GM12874 (cell line): ENCODE data around the gene NRBF2.

Source experiments
- CTCF ChIP-seq: IDR thresholded peaks from 2 replicates; pipeline ENCODE4 v1.5.1; 2011; ENCODE audit warnings: low read depth, mild to moderate bottlenecking, control low read depth, low read length, moderate library complexity; ENCODE audit not compliant: insufficient read depth

Gene NRBF2

GRCh38 chr10:63103971-63104409 is 29.1 kb upstream of the NRBF2 start:
- no peak for TF ChIP-seq CTCF

- TF ChIP-seq CTCF = no peak
These were observed 27.7 kb upstream of the NRBF2 start for GRCh38 chr10:63105225-63106110.

- no peak for TF ChIP-seq CTCF
These were observed 26.9 kb upstream of the NRBF2 start for GRCh38 chr10:63106111-63106755.

GRCh38 chr10:63107943-63108437 is 25.1 kb upstream of the NRBF2 start:
- TF ChIP-seq CTCF = no peak

- no peak for TF ChIP-seq CTCF
These were observed 22.2 kb upstream of the NRBF2 start for GRCh38 chr10:63110940-63111339.

- TF ChIP-seq CTCF = no peak
These were observed 18.9 kb upstream of the NRBF2 start for GRCh38 chr10:63114031-63114814.
